Activated CD8-positive, alpha-beta memory T cell treated with anti-CD3 and anti-CD28 coated beads, Interleukin-2, amount 50 U/mL, for 4 hours (primary cell): ENCODE measurements around the gene CFAP251.

Experiments used
- DNase-seq: peaks from one replicate; pipeline ENCODE4 v3.0.0-alpha.2; 2020

The CFAP251 gene

DNA sequence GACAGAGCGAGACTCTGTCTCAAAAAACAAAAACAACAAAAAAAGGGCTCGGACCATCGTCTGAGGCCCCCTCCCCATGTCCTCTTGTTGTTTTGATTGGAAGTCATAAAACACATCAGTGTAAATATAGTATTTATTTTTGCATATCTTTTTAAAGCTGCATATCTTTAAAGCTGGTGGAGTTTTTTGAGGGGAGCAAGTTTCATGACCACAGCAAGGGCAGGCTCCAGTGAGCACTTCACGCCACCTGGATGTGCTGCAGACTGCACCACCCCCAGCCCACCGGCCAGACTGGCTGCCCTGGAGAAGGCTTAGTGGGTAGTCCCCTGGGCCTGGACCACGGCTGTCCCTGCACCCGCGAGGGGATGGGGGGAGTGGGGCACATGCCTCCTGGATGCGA lies 91.3 kb downstream of the CFAP251 start:
- DNase-seq, result no peak

DNA sequence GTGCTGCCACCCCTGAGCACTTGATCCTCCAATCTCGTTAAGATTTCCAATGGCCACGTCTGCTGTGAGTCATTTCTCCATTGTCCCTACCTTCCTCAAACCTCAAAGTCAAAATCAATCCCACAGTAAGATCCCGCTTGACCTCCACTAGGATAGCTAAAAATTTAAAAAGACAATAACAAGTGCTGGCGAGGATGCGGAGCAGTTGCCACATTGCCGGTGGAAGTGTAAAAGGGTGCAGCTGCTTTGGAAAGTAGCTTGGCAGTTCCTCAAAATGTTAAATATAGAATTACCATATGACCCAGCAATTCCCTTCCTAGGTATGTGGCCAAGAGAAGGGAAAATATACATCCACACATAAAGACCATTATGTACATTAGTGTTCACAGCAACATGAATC lies 93.8 kb downstream of the CFAP251 start:
- DNase-seq, result no peak

DNA sequence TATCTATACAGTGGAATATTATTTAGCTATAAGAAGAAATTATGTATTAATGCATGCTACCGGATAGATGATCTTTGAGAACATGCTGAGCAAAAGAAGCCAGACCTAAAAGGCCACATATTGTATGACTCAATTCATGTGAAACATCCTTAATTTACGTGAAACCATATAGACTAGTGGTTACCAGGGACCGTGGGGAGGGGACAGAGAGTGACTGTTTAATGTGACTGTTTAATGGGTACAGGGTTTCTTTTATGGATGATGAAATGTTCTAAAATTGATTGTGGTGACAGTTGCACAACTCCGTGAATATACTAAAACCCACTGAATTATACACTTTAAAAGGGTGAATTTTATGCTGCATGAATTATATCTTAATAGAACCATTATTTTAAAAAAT lies 94.7 kb downstream of the CFAP251 start:
- DNase-seq, result no peak

DNA sequence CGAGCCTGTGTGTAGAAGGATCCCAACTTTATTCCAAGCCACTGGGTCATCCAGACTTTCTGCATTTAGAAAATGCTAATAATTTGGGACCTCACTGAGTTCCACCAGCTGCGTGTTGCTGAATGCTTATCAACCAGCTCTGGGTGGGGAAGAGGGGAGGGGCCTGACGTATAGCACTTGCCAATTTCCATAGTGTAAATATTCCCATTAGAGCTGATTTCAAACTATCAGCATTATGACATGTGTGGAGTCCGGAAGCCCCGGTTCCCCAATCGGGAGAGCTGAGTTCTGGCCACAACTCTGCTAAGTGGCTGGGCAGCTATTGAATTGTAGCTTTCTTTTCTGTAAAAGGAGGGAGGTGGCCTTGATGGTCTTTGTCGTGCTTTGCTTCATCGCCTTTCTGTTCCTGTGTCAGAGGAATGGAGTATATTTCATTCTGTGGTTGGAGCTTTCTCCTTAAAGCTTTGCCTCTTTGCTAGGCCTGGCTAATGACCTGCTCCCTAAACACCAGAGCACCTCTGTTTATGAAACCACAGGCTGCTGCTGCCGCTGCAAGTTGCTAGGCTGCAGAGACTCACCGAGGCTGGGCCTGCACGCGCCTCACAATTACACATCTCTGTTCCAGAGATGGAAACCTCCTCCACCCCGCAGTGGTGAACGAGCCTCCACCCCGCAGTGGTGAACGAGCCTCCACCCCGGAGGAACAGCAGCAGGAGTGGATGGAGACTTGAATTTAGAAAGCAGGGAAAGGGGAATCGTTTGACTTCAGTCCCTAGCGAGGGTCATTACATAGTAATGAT lies 95.6 kb downstream of the CFAP251 start:
- DNase-seq, result no peak

DNA sequence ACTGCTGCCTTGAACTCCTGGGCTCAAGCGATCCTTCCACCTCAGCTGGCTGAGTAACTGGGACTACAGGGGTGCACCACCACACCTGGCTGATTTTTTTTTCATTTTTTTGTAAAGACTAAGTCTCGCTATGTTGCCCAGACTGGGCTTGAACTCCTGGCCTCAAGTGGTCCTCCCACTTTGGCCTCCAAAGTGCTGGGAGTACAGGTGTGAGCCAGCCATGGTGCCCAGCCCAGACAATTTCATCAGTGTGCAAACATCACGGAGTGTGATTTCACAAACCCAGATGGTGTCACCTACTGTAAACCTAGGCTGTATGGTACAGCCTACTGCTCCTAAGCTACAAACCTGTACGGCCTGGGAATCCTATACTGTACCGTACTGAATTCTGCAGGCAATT lies 96.4 kb downstream of the CFAP251 start:
- no peak for DNase-seq

DNA sequence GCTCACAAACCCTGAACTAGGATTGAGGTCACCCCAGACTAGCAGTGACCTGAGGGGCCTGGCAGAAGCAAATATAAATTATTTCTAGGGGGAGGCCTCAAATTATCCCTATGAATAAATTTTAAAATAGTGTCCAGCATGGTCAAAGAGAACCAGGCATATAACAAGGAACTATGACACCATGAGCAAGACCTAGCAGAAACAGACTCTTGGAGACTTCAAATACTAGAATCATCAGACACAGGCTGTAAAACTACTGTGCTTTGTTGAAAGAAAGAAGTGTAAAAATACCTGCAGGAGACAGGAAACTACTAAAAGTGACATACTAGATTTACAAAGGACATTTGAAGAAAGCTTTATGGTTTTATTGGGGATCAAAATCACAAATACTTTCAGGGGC lies 100.1 kb downstream of the CFAP251 start:
- no peak for DNase-seq

DNA sequence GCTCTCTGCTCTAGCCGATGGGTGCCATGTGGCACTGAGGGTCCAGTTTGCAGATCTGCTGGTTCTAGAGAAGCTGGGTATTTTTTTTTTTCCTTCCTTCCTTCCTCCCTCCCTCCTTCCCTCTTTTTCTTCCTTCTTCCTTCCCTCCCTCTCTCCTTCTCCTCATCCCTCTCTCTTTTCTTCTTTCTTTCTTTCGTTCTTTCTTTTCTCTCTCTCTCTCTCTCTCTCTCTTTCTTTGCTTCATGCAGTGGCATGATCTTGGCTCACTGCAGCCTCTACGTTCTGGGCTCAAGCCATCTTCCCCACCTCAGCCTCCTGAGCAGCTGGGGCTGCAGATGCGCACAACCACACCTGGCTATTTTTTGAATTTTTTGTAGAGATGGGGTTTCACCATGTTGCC lies 100.5 kb downstream of the CFAP251 start:
- DNase-seq, result no peak

DNA sequence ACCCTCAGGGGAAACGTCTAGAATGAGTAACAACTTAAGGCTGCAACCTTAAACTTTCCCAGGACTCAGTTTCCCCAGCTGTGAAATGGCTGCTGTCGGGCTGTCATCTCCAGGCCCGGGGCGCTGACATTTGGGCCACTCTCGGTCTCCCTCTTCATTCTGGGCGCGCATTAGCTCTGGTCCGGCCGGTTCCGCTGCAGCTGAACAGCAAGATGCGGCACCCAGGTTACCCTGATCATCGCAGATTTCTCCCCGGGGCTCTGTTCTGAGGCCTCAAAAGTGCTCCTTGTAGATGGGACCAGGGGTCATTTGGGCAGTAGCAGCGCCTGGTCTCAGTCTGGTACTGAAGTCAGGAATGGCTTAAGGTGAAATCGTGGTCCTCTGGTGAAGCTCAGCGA lies 102.4 kb downstream of the CFAP251 start:
- DNase-seq, result no peak

DNA sequence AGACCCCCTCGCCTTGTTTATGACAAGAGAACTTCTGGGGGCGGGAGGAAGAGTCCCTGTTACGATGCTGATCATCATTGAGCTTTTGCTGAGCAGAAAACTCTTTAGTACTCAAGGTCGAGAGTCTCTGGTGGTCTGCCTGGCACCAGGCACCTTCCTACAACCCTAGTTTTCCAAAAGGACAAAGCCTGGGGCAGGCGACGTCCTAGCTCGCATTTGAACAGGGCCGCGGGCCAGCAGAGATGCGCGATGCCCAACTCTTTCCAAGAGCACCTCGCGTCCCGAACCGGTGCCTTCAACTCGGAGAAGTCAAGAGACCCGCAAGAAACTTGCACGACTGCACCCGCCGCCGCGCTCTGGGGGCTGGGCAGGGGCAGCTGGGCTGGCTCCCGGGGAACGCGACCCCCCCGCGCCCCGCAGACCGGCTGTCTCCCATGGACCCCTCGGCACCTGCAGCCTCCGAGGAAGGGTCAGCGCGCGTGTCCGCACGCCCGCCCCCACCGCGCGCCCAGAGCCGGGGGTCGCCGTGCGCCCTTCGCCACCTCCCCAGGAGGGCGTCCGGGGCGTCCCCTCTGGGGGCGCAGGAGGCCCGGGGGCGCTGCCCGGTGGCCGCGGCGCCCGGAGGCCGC lies 102.9 kb downstream of the CFAP251 start:
- DNase-seq, result no peak

DNA sequence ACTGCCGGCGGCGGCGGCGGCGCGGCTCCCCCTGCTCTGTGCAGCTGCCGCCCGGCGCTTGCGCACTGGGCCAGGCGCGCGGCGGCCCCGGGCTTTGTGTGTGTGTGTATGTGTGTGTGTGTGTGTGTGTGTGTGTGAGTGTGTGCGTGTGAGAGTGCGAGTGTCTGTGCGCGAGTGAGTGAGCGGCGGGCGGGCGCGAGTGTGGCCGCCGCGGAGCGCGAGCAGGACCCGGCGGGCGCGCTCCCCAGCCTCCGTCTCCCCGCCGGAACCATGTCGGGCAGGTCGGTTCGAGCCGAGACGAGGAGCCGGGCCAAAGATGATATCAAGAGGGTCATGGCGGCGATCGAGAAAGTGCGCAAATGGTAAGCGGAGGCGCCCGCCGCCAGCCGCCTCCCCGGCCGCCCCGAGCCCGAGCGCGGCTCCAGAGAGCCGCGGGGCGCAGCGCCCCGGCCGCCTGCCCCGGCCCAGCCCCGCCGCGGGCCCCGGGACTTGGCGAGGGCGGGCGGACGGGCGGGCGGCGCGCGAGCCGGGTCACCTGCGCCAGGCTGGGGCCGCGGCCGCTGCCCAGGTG lies 103.5 kb downstream of the CFAP251 start, which contains the start of gene BCL7A:
Gene BCL7A (plus strand): TSS at position 63 of the 571 bp plus-strand sequence. CDS start 208 bp downstream, at position 271.
- DNase-seq, result peak; percentile 57

DNA sequence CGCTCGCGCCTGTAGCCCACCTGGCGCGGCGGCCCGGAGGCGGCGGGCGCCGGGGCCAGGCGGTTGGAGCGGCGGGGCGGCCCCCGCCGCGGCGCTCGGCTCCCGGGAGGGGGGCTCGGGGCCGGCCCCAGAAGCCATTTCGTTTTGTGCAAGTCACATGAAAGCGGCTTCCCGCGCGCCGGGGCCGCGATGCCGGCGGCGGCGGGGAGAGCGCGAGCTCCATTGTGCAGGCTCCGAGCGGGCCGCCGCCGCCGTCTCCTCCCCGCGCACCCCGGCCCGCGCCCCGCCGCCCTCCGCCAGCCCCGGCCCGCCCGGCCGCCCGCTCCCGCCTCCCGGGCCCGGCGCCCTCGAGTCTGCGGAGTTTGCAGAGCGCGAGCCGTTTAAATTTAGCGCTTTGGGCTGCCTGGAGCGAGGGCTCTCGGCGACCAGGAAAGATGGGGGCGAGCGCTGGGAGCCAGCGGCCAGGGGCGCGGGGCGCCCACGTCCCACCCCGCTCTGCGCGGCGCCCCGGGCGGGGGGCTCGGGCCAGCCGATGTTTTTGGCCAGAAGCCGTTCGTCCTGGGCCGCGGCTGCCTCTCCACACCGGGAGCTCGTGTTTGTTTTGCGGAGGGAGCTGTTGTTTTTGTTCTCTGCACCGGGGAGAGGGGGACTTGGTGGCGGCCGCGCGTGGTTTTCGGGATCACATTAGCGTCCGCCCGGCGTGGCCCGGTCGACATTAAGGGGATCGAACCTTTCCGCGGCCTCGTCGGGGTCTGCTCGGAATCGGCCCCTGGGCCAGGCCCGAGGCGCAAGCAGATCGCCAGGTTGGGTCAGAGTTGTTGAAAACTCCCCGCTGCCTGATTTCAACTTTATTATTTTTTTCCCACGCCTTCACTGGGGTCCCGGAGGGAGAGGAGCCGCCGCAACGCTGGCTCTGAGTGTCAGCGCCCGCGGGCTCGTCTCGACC lies 104.3 kb downstream of the CFAP251 start:
- DNase-seq, result no peak

DNA sequence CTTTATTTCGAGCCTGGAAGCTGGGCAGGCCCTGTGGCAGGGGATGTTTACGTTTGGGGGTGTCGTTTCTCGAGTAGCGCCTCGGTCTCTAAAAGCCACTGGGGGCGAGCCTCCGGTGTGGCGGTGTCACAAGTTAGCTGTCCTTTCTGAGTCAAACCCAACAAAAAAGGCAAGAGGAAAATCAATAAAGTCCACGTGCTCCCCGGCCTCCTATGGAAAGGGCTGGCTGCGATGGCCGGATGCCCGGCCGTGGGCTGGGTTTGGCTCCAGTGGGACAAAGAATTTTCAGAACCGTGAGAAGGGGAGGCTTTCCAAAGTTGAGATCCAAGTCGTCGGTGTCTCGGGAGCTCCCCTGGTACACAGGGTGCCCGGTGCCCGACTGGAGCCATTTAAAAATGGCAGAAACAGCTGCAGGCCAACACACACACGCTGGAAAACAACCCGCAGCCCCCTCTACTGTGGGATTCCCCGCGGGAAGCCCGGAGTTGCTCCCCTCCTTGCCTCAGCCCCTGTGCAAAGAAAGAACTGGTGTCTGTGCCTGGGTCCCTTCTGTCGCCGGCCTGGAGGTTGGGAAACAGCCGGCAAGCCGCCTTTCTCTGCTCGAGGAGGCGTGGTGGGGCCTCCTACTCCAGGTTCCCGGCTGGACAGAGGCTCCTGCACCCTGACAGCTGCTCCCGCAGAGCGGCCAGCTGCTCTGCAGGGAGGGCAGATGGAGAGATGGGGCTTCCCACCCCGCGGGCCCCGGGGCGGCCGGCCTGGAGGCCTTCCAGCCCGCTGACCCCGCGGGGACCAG lies 105.1 kb downstream of the CFAP251 start:
- no peak for DNase-seq

DNA sequence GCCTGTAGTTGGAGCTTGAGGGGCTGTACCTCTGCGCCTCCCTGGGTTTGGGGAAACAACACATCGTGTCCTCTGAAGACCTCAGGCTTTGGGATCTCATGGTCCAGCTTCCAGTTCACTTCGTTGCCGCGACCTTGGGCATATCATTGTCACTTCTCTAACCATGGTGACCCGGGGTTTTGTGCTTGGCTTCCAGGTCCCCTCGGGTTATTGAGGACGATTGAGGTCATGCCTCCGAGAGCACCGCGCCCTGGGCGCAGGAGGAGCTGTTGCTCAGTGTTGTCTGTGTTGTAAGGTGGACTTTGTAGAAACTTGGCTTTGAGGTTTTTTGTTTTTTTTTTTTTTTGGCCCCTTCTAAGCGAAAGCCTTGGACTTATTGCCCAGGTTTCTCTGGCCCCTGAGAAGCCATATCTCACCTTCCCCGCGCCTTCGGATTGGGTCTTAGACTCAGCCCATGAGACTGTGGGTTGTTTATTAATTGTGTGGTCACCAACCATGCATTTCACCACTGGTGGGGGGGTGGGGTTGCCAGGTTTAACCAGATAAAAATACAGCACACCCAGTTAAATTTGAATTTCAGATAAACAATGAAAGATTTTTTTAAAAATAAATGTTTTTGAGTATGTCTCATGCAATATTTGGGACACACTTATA lies 105.9 kb downstream of the CFAP251 start:
- DNase-seq, result no peak

DNA sequence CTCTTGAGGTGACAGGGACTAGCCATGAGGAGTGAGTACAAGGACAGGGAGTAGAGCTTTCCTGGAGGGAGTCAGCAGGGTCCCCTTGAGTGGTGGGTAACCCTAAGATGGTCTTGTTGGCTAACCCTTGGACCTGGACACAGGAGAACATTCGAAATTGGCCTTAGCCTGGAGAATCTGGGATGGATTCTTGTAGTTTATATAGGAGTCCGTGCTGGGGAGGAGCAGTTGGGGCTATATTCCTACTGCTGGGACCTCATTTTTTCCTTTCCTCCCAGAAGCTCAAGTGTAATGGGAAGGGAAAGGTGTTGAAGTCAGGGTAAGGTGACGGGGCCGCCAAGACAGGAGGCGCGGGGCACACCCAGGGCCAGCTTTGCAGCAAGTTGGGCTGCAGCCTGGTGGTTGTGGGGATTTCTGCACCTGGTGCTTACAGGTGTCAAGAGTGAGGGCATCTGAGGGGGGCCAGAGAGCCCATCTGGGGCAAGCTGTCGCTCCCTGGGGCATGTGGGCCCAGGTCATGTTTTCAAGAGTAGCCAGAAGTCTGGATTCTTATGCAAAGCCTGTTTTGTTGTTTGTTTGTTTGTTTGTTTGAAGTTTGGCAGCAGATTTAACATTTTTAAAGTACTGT lies 108.4 kb downstream of the CFAP251 start:
- no peak for DNase-seq

DNA sequence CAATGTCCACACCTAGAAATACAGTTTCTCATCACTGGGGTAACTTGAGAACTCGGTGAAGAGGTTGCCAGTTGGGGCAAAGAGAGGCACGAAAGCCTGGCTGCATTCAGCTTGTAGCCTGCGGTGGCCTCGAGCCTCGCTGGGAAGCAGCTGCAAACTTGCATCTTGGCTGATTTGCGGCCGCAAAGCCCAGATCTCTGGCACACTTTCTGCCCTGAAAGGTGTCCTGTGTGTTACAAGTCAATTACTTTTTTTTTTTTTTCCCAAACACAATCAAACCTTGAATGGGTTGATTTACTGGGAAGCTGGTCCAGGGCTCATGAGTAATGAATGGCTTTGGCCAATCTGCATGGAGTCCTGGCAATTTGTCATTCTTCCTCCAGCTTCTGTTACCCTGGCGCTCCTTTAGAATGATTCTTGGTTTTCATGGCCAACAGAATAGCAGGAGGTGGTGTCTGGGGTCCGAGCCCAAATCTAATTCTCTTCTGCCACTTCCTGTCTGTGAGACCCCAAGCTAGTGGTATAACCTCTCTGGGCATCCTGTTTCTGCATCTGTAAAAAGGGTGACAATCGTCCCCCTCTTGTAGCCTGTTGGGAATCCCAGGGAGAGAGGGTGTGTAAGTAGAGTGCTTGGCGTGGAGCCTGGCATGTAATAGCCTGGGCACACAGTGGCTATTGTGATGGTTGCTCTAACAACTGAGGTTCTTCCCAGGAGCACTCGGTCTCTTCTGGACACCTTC lies 109.9 kb downstream of the CFAP251 start:
- no peak for DNase-seq

DNA sequence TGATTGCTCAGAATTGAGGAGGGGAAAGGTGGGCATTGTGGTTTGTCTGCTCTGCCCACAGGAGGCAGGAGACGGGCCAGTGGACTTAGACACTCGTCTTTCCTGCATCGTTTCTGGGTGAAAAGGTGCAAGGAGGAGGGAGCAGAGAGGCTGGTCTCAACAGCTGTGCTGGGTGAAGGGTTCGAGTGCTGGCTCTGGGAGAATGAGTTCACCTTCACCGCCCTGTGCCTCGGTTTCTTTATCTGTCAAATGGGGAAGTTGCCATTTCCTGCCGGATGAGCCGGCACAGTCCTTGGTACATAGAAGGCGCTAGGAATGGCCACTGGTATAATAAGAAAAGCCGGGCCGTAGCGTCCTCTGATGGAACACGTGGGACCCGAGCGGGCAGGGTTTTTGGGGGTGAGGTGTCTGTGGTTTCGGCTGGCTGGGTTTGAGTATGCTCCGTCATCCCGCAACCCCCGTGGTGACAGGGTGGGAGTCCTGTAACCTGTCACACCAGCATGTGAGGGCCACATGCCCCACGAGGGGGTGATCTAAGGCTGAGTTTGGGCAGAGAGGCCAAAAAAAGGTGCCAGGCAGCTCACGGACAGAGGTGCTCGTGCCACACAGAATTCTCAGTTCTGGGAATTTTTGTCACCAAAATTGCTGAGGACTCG lies 110.6 kb downstream of the CFAP251 start:
- DNase-seq, result no peak

DNA sequence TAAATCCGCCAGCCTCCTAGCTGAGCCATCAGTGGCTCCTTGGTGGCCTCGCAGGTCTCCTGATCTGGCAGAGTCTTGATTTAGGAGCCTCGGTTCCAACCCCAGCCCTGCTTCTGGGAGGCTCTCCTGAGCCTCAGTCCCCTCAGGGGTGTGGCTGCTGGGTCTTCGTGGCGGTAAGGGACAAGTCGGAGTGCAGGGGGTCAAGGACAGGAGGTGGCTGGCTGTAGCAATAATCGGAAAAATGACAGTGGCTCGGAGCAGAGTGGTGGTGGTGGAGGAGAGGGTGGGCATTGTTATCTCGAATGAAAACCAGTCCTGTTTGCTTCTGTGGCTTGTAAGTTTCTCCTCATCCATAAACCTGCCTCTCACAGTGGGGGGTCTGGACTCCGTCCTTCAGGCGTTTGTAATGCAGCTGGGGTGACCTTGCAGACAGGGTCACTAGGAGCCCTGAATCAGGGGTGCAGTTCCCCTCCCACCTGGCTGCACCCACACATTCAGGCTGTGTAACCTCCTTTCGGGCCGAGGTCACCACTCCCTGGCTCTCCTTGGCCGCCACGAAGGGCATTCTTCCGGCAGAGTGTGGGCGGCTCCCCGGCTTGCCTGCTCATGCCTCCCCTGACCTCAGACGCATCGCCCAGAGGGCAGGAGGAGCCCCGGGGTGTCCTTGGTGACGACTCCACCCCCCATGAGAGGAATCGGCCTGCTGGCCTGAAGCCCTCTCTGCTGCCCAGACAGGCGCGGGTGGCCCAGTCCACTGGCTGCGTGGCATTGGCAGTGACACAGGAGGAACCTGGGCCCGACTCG lies 111.4 kb downstream of the CFAP251 start:
- no peak for DNase-seq

DNA sequence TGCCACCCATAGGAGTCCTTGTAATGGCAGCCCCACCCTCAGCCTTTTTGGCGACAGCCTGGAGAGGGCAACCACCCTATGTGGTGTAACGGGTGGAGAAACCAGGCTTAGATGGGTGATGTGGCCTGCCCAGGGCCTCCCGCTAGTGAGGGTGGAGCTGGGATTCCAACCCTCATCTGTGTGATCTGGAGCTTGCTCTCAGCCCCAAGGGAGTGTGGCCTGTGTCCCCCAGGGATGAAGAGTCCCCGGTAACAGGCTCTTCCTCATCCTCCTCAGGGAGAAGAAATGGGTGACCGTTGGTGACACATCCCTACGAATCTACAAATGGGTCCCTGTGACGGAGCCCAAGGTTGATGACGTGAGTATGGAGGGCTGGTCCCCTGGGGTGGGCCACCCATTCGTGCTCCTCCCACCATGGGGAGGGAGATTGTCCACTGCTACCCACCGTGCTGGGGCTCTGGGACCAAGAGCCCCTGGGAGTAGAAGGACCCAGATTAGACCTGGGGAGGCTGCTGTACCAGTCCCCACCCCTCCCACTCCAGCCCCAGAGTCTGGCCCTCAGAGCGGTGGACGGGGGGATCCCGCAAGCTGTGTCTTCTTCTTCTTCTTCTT lies 112.1 kb downstream of the CFAP251 start:
- DNase-seq, result no peak
